HT1080 (cell line): Measurements from ENCODE around the gene VEZT. TPM values are rescaled to one million over a fixed set of nuclear protein-coding genes. Genes with fewer than 3 reads are reported as not detected.
A peak's percentile ranks its signal among the peaks of the same experiment; 100 is the strongest.
"Not testable (repeated sequence)": the region's sequence is repeated elsewhere in the genome, so short reads cannot be mapped to it uniquely, and the experiment has no call there.

Experiments
- DNase-seq: peaks from one replicate; pipeline ENCODE4 v3.0.0-alpha.2; 2015; ENCODE audit warnings: low read depth
- total RNA-seq: library from RNA; depleted of rRNA; stranded (reverse); fragments of >200 nt; shearing (Covaris generic); gene quantifications from 2 replicates; pipeline ENCODE4 v1.2.3, GENCODE V29; 2014

The VEZT gene
- total RNA-seq, 1 experiment from 2014 or later = 60.4 TPM

GRCh38 chr12:95257541-95257940 lies 39.9 kb downstream of the VEZT start:
- no peak for DNase-seq

- peak; percentile 42 for DNase-seq
Observed at GRCh38 chr12:95258151-95258550, 40.5 kb downstream of the VEZT start.

GRCh38 chr12:95258803-95259202 lies 41.2 kb downstream of the VEZT start:
- DNase-seq = no peak

- no peak for DNase-seq
Observed at GRCh38 chr12:95259368-95259767, 41.8 kb downstream of the VEZT start.

- no peak for DNase-seq
Observed at GRCh38 chr12:95261109-95261508, 43.5 kb downstream of the VEZT start.

- DNase-seq = peak; percentile 78
Observed at GRCh38 chr12:95262808-95263207, 45.2 kb downstream of the VEZT start.

- no peak for DNase-seq
Observed at GRCh38 chr12:95265765-95266164, 48.2 kb downstream of the VEZT start.

GRCh38 chr12:95266254-95266653 lies 48.6 kb downstream of the VEZT start:
- DNase-seq = no peak

- DNase-seq = no peak
Observed at GRCh38 chr12:95269892-95270291, 52.3 kb downstream of the VEZT start.

GRCh38 chr12:95271465-95271864 lies 53.9 kb downstream of the VEZT start:
- DNase-seq = no peak

- peak; percentile 44 for DNase-seq
Observed at GRCh38 chr12:95277139-95277538, 59.5 kb downstream of the VEZT start.

GRCh38 chr12:95279856-95280255 lies 62.2 kb downstream of the VEZT start:
- no peak for DNase-seq

GRCh38 chr12:95282266-95282665 lies 64.7 kb downstream of the VEZT start:
- no peak for DNase-seq

GRCh38 chr12:95283371-95283770 lies 65.8 kb downstream of the VEZT start:
- DNase-seq = no peak

- DNase-seq = no peak
Observed at GRCh38 chr12:95286713-95287112, 69.1 kb downstream of the VEZT start.

- DNase-seq = no peak
Observed at GRCh38 chr12:95291501-95291900, 73.9 kb downstream of the VEZT start.

GRCh38 chr12:95298916-95299315 lies 81.3 kb downstream of the VEZT start:
- no peak for DNase-seq

GRCh38 chr12:95300286-95300685 lies 82.7 kb downstream of the VEZT start:
- DNase-seq = no peak

GRCh38 chr12:95303476-95303875 lies 85.9 kb downstream of the VEZT start:
- DNase-seq = no peak

GRCh38 chr12:95304673-95305198 lies 87.1 kb downstream of the VEZT start:
- DNase-seq = peak; percentile 14

- DNase-seq = no peak
Observed at GRCh38 chr12:95312656-95313055, 95.0 kb downstream of the VEZT start.

- DNase-seq = not testable (repeated sequence)
Observed at GRCh38 chr12:95314756-95315155, 97.1 kb downstream of the VEZT start.

GRCh38 chr12:95316798-95317197 lies 99.2 kb downstream of the VEZT start:
- DNase-seq = no peak

- peak; percentile 61 for DNase-seq
Observed at GRCh38 chr12:95318071-95318545, 100.5 kb downstream of the VEZT start.
